NCI-H2171 treated with DMSO at 0.1 percent for 48 hours (cell line): Measurements from ENCODE around the gene PHF21B.

Source experiments
- DNase-seq: peaks from one replicate; lab custom pipeline; 2025; lab: John Stamatoyannopoulos, UW

Gene PHF21B

DNA sequence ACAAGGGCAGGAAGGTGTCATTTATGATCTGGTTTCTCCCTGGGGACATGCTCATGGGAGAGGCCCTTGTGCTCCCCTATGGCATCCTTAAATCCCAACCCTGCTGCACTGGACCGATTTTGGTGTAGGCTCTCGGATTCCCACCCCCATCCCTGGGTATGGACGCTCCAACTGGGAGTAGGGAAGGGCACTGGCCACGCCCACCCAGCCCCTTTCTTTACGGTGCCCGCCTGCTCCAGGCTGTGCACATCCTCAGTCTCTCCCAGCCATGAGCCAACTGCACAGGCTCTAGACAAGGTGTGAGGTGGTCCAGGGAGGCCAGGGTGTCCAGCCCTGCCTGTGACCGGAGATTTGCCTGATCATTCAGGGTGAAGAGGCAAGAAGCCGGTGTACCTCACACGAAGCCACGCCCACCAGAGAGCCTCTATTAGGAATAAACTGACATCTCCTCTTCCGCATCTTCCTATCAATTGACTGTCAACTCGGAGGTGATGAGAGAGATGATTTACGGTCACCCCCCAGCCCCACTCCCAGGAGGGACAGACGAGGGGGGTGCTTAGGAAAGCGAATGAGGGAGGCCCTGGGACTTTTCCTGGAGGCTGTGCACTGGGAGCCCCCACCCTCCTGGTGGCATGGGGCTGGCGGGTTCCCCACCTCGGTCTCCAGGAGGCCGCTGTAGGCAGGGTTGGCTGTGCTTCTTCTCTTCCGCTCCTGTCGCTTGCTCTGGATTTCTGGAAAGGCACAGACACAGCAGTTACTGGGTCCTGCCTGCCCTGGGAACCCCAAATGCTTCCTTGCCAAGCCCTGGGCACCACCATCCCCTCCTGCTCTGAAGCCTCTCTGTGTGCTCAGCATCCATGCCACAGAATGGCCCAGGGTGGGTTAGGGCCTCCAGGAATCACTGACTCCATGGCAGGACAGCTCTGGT lies 116.7 kb downstream of the PHF21B start:
- DNase-seq, result no peak

DNA sequence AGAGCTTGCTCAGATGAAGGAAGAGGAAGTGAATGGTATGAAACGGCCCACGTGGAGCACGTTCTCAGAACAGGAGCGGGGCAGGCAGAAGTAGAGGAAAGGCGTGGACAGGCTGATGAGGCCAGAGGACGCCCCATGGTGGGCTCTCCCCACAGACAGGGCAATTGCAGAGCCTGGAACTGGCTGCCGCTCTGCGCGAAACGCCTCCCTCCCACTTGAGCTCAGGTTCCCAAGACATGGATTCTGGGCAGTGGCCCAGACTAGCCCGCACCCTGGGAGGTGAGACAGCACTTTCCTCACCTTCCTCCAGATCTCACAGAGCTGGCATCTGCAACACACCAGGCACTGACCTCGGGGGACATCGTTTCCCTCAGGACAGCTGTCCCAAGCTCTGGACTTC lies 117.6 kb downstream of the PHF21B start:
- DNase-seq, result no peak

DNA sequence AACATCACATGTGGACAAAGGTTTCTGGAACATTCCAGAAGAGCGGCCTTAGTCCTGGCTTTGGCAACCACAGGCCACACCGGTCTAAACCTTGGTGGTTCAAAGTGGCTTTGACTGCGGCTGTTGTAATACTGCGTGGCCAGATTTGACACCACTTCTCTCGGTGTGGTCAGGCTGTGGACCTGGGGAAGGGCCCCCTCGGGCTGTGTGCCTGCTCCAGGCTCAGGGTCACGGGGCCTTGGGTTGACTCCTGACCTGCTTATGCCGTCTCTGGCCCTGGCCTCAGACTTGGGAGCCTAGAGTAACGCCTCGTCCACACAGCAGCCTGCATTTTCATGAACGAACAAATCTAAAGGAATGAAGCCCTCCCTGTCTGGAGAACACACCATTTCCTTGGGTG lies 118.0 kb downstream of the PHF21B start:
- DNase-seq, result no peak

DNA sequence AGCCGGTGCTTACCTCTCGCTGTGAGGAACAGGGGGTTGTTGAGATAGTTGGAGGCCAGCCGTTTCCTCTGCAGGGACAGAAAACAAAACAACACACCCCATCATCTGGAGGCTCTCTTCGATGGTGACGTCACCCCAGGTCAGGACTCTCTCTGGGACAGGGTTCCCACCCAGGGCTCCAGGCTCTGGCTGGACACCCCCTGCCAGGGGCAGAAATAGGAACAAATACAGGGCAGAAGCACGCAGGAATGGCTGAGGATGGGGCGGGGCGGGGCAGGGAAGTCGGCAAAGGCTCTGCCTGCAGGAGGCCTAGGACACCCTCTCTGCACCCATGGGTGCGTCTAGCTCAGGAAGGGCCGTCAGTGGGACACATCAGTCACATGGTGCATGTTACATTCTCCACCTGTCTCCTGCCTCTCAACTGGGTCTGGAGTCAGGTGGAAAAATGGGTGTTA lies 118.5 kb downstream of the PHF21B start:
- no peak for DNase-seq

DNA sequence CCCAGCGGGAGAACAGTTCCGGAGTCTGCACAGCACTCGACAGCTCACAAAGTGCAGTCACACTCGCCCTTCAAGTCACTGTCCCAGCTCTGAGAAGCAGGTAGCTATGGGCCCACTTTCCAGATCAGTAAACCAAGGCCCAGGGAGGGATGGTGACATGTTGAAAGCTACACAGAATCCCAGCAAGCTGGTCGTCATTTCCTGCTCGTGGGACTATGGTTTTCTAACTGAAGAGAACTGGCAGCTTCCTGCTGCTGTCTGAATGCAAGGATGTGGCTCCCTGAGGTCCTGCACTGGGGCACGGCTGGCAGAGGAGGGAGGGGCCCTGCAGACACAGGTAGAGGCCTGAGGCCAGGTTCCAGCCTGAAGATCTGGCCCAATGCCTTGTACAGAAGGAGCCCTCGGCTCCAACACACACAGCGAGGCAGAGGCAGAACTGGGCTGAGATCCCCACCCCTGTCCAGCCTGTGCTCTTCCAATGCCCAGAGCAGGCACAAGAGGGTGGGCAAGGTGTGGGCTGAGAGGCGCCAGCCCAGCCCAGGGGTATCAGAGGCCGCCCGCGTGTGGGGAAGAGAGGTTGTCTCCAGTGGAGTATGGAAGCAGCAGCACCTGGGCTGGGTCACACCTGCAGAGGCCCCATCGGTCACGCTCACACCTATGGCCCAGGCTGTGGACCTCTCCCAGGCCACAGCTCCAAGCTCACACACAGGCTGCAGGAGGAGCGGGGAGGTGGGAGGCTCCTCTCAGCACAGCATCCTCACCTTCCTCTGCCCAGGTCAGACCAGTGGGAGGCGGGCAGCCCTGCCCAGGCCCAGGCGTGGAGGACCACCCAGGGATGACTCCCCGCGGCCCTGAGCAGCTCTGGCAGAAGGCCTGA lies 119.2 kb downstream of the PHF21B start:
- no peak for DNase-seq

DNA sequence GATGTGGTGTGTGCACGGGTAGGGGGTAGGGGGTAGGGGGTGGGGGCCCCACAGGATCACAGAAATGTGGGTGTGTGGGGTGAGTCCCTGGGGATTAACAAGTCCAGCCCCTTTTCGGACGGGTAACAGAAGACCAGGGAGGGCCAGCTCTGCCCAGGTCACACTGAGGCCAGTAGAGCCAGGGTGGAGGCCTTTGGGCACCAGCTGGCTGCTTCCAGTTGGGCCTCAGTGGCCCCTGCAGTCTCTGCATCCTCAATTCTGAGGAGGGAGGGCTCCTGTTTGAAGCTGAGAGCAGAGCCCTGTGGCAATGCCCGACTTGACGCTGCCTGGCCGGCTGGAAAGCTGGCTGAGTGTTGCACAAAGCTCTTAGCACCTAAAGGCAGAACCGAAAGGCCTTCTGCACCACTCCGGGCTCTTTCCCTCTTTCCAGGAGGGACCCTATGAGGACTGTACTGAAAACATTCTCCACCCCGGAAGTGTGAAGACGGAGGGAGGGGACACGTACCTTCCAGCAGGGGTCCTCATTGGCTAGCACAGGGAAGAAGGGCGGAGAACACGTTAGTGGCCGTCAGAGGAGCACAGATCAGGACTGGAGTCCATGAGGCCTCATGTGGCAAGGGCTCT lies 120.4 kb downstream of the PHF21B start:
- DNase-seq, result no peak

DNA sequence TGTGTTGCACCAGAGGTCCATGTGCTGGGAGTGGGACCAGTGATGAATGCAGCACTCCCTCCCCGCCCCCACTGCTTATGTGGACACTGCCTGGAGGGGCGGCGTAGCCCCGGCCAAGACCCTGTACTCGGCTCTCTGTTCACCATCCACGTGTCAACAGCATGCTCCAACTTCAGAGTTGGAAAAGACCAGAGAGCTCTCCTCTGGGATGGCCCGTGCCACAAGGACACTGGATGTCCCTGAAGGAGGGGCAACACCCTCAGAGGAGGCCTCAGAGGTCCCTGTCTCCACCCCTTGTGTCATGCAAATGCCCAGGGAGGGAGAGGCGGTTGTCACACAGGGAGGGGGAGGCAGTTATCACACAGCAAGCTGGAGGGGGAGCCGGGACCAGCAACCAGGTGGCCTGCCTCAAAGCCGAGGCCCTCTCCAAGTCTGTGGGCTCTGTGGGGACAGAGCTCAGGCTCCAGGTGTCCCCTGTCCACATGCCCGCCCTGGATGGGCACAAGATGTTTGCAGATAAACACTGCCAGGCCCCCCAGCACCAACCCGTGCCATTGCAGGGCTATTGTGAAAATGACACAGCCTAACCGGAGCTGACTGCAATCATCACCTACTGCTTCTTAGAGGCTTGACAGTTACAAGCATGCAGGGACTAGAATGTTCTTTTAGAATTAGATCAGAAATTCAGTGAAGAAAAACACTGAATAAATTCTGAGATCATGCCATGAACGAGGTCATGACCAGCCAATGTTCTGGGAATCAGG lies 121.1 kb downstream of the PHF21B start:
- no peak for DNase-seq

DNA sequence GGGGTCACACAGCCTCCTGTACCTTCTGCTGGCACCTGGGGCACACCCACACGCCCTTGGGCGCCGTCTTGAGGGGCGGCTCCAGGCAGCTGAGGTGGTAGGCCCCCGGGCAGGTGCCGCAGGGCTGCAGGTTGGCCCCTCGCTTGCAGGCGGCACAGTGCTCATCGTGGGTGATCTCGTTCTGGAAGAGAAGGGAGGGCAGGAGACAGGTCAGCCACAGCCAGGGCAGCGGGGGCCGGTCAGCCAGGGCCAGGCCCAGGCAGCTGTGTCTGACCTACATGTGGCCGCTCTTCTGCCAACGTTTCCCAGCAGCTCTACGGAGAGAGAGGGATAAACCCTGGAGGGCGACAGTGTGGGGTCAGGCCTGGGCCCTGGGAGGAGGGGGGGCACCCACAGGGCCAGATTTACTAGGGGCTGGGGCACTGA lies 121.9 kb downstream of the PHF21B start:
- DNase-seq, result no peak

DNA sequence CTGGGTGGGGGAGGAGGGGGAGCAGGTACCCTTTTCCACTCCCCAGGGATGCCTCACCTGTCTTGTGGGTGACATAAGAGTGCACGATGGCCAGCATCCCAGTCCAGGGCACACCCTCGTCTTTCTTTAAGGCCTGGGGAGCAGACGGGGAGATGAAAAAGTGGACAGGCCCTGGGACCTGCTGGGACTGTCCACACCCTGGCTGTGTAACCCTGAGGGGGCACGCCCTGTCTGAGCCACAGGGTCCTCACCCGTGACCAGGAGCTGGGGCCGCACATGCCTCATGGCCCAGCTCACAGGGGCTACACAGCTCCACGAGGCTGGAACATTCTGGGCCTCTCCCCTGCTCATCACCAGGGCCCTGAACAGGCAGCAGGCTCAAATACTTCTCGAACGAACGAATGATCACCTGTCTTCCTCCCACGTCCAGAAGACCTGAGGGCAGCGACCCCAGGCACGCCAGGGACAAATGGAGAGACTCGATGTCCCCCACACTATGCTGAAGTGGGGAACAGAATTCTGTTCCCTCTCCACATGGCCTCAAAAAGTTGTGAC lies 123.9 kb downstream of the PHF21B start:
- no peak for DNase-seq

DNA sequence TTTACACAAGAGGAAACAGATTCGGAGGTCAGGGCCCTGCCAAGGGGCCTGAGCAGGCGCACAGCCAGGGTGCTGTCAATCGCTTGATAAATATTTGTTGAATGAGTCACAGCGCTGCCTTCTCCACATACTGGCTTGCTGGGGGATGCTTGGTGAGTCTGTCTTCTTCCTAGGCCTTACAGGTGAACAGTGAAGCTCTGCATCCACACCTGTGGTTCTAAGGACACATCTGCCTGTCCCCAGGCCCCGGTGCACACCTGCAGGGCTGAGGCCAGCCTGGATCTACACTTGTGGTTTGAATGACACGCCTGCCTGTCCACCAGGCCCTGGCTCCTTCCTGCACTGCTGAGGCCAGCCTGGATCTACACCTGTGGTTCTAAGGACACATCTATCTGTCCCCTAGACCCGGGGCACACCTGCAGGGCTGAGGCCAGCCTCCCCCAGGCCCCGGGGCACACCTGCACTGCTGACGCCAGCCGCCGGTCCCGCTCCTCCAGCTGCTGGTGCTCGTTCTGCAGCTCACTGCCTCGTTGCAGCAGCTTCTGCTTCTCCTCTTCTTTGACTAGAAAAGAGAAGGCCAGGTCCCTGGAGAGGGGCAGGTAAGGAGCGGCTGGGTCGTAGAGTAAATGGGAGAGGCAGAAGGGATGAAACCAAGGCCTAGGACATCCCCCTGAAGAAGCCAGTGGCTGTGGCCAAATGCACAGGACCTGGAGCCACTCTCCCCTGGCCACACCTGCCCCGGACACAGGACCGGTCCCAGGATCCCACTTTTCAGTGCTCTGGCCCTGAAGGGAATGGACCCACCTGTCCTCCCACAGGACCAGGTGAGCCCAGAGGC lies 124.6 kb downstream of the PHF21B start:
- no peak for DNase-seq

DNA sequence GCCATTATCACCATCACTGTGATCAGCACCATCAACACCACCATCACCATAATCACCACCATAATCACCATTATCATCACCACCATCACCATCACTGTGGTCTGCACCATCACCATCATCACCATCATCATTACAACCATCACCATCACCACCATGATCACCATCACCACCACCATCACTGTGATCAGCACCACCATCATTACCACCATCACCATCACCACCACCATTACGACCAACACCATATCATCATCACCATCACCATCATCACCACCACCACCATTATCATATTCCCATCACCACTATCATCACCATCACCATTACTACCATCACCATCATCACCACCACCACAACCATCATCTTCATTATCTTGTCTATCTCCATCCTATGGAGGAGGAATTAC lies 125.2 kb downstream of the PHF21B start:
- no peak for DNase-seq

DNA sequence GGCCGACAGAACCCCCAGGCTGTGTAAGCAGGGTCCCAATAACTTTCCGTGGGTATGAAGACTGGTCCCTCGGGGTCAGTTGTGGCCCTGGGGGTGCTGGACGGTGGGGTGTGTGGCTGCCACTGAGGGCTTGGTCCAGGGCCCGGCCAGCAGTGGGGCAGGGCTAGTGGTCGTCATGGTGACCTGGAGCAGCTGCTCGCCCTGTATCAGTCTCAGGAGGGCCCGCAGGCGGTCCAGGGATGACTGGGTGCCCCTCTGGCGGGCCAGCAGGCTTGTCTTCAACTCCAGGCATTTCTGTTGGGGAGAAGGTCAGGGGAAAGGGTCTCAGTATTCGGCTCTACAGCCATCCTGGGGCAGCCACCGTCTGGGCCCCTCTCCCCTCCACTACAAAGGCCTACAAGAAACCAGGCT lies 126.8 kb downstream of the PHF21B start:
- no peak for DNase-seq

DNA sequence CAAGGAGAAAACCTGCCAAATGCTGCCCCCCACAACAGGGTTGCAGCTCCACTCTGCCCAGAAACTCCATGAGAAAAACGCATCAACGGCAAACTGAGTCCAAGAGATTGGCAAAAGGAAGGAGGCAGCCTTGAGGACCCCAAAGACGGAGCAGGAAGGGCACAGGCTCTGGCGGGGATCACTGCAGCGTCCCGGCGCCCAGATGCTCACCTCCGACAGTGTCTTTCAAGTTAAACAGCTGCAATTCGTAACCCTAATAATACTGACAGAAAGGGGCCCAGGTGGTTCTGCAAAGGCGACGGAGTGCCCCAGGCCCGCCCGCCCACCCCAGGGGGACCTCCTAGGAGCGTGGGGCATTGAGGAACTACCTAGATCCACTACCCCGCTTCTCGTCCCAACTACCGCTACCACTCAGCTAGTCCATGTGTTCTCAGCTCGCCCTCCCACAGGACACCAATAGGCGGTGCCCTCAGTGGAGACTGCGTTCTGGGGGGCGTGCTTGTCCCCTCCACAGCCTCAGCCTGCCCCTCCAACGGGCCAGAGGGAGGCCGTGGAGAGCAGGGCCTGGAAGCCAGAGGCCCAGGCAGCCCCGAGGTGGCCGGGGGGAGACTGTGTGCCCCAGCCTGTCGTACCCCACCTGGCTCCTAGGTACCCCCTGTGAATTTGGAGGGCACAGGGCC lies 127.4 kb downstream of the PHF21B start:
- no peak for DNase-seq

DNA sequence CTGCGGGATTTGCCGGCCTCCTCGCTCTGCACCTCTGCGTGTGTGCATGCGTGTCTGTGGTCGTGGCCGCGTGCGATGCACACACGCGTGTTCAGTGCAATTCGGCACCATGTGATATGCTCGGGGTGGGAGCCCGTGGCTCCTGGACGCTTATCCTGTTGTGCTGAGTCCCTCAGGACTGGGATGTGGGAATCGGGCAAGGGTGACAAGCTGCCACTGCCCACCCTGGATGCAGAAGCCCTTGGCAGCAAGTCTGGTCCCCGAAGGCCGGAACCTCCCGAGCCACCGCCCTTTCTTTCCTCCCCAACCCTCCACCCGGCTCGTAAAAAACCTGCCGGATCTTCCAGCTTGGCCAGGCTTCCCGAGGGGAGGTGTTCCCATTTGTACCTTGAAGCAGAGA lies 128.2 kb downstream of the PHF21B start:
- DNase-seq, result no peak

DNA sequence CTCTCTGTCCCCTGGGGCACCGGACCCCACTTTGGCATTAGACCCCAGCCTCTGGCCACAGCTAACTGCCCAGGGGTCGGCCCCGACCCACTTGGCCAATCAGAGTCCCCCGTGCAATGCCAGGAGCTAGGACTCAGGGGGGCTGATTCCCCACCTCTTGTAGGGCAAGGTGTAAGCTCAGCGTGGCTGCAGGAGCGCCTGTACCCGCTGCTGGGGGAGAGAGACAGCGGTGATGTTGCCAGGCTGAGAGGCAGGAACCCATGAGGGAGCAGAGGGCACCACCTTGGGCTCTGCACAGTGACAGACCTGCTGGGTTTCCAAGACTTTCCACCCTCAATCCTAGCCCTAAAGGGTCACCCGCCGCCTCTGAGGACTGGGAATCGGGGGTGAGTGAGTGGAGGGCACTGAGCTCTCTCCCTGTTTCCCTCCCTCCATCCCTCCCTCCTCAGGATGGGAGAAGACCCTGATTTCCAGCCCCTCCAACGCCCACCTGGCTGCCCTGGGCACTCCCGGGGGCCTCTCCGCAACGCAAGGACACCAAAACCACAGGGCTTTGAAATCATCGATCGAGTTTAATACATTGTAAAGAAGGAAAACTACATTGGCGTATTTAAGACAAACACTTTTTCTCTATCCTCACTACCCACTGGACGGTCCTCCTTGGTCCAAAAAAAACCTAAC lies 129.1 kb downstream of the PHF21B start:
- no peak for DNase-seq

DNA sequence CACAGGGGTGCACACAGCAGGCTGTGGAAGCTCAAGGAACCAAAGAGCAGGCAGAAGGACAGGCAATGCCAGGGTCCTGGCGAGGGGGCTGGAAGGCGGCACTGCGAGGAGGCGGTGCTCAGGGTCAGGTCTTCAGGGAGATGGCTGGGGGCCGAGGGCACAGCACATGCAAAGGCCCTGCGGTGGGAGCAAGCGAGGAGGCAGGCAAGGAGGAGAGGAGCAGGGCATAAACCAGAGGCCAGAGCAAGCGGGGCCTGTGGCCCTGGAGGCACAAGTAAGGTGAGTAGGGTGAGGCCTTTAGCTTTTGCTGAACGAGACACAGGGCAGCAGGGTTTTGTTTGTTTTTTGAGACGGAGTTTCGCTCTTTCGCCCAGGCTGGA lies 130.5 kb downstream of the PHF21B start:
- DNase-seq, result no peak

DNA sequence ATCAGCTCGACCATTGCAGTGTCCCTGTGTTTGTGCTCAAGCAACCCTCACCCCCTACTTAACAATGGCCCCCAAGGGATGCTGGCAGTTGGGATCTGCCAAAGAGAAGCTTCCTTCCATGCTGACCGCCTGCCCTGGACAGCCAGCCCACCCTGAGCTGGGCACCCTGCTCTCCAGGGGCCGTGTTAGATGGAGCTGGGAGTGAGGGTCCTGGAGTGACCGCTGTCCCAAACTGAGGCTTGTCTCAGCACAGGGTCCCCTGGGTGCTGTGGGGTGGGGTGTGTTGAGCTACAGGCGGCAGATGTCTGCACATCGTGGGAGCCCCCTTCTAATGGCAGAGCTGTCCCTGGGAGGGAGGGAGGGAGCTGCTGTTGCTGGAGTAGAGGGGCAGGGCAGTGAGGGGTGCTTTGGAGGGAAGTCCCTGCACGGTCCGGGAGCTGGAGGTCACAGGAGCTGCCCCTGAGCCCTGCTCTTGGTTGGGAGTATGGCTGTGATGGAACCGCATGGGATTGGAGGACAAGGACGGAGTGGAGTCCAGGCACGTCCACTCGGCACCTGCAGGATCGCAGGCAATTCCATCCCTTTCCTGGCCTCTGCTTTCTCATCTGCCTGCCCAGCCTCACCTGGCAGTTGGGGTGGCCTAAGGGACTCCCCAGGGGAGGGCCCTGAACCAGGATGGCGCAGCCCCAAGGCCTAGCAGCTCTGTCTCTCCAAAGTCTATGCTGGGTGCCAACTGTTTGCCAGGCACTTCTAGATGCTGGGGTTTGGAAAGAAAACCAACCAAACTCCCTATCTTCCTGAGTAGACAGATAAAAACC lies 131.1 kb downstream of the PHF21B start:
- DNase-seq, result no peak

DNA sequence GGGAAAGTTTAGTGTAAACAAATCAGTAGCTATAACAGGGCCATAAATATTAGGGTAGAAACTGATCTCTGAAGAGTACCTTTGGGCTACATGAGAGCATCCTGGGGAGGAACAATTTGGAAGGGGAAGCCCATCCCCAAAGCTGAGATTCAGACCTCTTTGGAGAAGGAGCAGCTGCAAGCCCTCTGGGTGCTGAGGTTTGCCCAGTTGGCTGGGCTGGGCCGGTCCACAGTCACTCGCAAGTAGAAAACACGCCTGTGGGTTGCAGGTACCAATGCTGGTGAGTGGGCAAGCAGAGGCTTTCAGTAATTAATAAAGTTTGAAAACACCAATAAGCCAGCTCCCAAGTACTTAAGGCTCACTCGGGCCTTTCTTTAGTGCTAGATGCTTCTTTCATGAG lies 132.9 kb downstream of the PHF21B start:
- DNase-seq, result no peak
